Keratinocyte (primary cell): ENCODE data around the gene MSRB1. TPM values are rescaled to one million over a fixed set of nuclear protein-coding genes. Genes with fewer than 3 reads are reported as not detected.

ENCODE experiments used
- DNase-seq: peaks from one replicate; pipeline ENCODE4 v3.0.0-alpha.2; 2011; ENCODE audit warnings: low read depth, missing footprints, low spot score
- FAIRE-seq: peaks from 2 replicates; lab custom pipeline; 2011; peaks lifted over from hg19 to GRCh38; lab: Jason Lieb, UNC
- H2AFZ ChIP-seq: 2 replicates; pipeline ENCODE4 v1.6.0; 2012; ENCODE audit warnings: low read length, control low read depth, inconsistent platforms; ENCODE audit not compliant: control insufficient read depth
- H3K27ac ChIP-seq: 2 replicates; pipeline ENCODE4 v1.5.1; 2011; ENCODE audit warnings: low read length; ENCODE audit not compliant: control insufficient read depth, insufficient read depth
- H3K27me3 ChIP-seq: 3 replicates; pipeline ENCODE4 v1.6.0; 2011; ENCODE audit warnings: low read length; ENCODE audit not compliant: control insufficient read depth, insufficient read depth; ENCODE audit errors: extremely low read depth
- H3K36me3 ChIP-seq, 2 experiments: 2 replicates in 1 of 2; 3 replicates in 1 of 2; pipeline ENCODE4 v1.5.1; 2011; ENCODE audit warnings: low read length in 2 of 2, mild to moderate bottlenecking in 1 of 2; ENCODE audit not compliant: control insufficient read depth in 2 of 2, insufficient read depth in 2 of 2; ENCODE audit errors: extremely low read depth in 1 of 2
- H3K4me1 ChIP-seq: 3 replicates; pipeline ENCODE4 v1.5.1; 2011; ENCODE audit warnings: low read length; ENCODE audit not compliant: control insufficient read depth, insufficient read depth; ENCODE audit errors: extremely low read depth
- H3K4me2 ChIP-seq: 3 replicates; pipeline ENCODE4 v1.6.0; 2011; ENCODE audit warnings: low read depth, low read length; ENCODE audit not compliant: control insufficient read depth, insufficient read depth; ENCODE audit errors: extremely low read depth
- H3K4me3 ChIP-seq, 3 experiments: fragments of 200-600 bp in 1 of 3; sonication (generic) in 1 of 3; 2 replicates in 2 of 3; 3 replicates in 1 of 3; pipeline ENCODE4 v1.5.1; 2011 to 2016; ENCODE audit warnings: low read length in 3 of 3, mild to moderate bottlenecking in 3 of 3, control low read depth in 2 of 3, inconsistent platforms in 1 of 3, low read depth in 1 of 3, mixed read lengths in 1 of 3, mixed run types in 1 of 3, moderate library complexity in 1 of 3; ENCODE audit not compliant: control insufficient read depth in 2 of 3, insufficient read depth in 2 of 3; ENCODE audit errors: extremely low read depth in 1 of 3
- H3K79me2 ChIP-seq: 2 replicates; pipeline ENCODE4 v1.6.0; 2012; ENCODE audit warnings: low read length; ENCODE audit not compliant: control insufficient read depth, insufficient read depth
- H3K9ac ChIP-seq: 3 replicates; pipeline ENCODE4 v1.6.0; 2011; ENCODE audit warnings: low read length; ENCODE audit not compliant: control insufficient read depth, insufficient read depth; ENCODE audit errors: extremely low read depth
- H3K9me1 ChIP-seq: 3 replicates; pipeline ENCODE4 v1.6.0; 2011; ENCODE audit warnings: low read length; ENCODE audit not compliant: control insufficient read depth, insufficient read depth; ENCODE audit errors: extremely low read depth
- H3K9me3 ChIP-seq: 2 replicates; pipeline ENCODE4 v1.5.1; 2012; ENCODE audit warnings: low read depth, low read length; ENCODE audit not compliant: control insufficient read depth
- H4K20me1 ChIP-seq: 3 replicates; pipeline ENCODE4 v1.6.0; 2011; ENCODE audit warnings: low read length; ENCODE audit not compliant: control insufficient read depth, insufficient read depth; ENCODE audit errors: extremely low read depth
- CTCF ChIP-seq, 3 experiments: IDR thresholded peaks in 1 of 3; conservative IDR thresholded peaks in 1 of 3; optimal IDR thresholded peaks in 1 of 3; 2 replicates in 2 of 3; 3 replicates in 1 of 3; pipeline versions ENCODE3 to v1.5.1; 2011; ENCODE audit warnings: low read length in 3 of 3, mild to moderate bottlenecking in 3 of 3, moderate library complexity in 2 of 3, control low read depth in 1 of 3, inconsistent platforms in 1 of 3; ENCODE audit not compliant: insufficient read depth in 2 of 3; ENCODE audit errors: extremely low read depth in 1 of 3
- EZH2 ChIP-seq: IDR thresholded peaks from one replicate; pipeline ENCODE4 v1.6.1; 2012; ENCODE audit warnings: inconsistent platforms, mild to moderate bottlenecking, low read length, moderate library complexity
- dilution Hi-C: fragments of 300-500 bp; cut with MboI; formaldehyde crosslinking; loops from one replicate; pipeline ENCODE4 v1.7.0; 2020; ENCODE audit warnings: low sequenced_read_pairs; ENCODE audit not compliant: extremely low pct_ligation_motif_present
- polyA plus RNA-seq, 5 experiments: library from polyadenylated mRNA; depleted of rRNA in 3 of 5; stranded (reverse) in 3 of 5; stranded (forward) in 1 of 5; unstranded in 1 of 5; fragments of >200 nt; gene quantifications; 1 replicate in 1 of 5; 2 replicates in 3 of 5; 3 replicates in 1 of 5; pipeline versions ENCODE4 v1.2.1 to v1.2.3, GENCODE V29; 2011 to 2012; ENCODE audit warnings: missing spikeins in 2 of 5, low read depth in 1 of 5, low replicate concordance in 1 of 5

MSRB1 gene
- polyA plus RNA-seq, 1 donor (not counting 4 experiments of a cell fraction or from before 2014, with no cell fraction given), result 25.2 TPM

- no peak overlapping the region for H2AFZ ChIP-seq
- H3K36me3 ChIP-seq, result no peaks in the 10 kb centered on the region
- no peaks in the 10 kb centered on the region for H3K9me1 ChIP-seq
- no peak overlapping the region for H3K4me3 ChIP-seq
- FAIRE-seq (no peak), DNase-seq (no peak)
- H3K79me2 ChIP-seq, result no peaks in the 10 kb centered on the region
- H3K9ac ChIP-seq, result no peak overlapping the region
- TF ChIP-seq EZH2 (no peak), CTCF (optimal IDR thresholded peaks at IDR 0.05 in 1 of 3, IDR thresholded peaks at IDR 0.05 in 1 of 3, conservative IDR thresholded peaks at IDR 0.05 in 1 of 3; ENCODE audit: extremely low read depth in 1 of 3, insufficient read depth in 2 of 3, low read length in 3 of 3) (no peak)
- no peak overlapping the region for H3K4me2 ChIP-seq
- no peaks in the 10 kb centered on the region for H3K9me3 ChIP-seq
- H3K27ac ChIP-seq, result no peak overlapping the region
- dilution Hi-C loops, result no loop called here
- peaks cover 10% of the 10 kb centered on the region for H3K4me1 ChIP-seq
- H3K27me3 ChIP-seq, result peaks cover 45% of the 10 kb centered on the region
- H4K20me1 ChIP-seq, result no peaks in the 10 kb centered on the region
Observed at GRCh38 chr16:1912215-1912543, 30.8 kb downstream of the MSRB1 start.

GRCh38 chr16:1911467-1912214 is 31.4 kb downstream of the MSRB1 start:
- H3K4me1 ChIP-seq, result peaks cover 10% of the 10 kb centered on the region
- no peaks in the 10 kb centered on the region for H3K9me3 ChIP-seq
- H4K20me1 ChIP-seq, result no peaks in the 10 kb centered on the region
- no peaks in the 10 kb centered on the region for H3K79me2 ChIP-seq
- dilution Hi-C loops, result no loop called here
- no peak overlapping the region for H3K9ac ChIP-seq
- H2AFZ ChIP-seq, result no peak overlapping the region
- H3K9me1 ChIP-seq, result no peaks in the 10 kb centered on the region
- DNase-seq (no peak), FAIRE-seq (no peak)
- H3K4me3 ChIP-seq, result no peak overlapping the region
- peaks cover 44% of the 10 kb centered on the region for H3K27me3 ChIP-seq
- TF ChIP-seq CTCF (optimal IDR thresholded peaks at IDR 0.05 in 1 of 3, IDR thresholded peaks at IDR 0.05 in 1 of 3, conservative IDR thresholded peaks at IDR 0.05 in 1 of 3; ENCODE audit: extremely low read depth in 1 of 3, insufficient read depth in 2 of 3, low read length in 3 of 3) (no peak), EZH2 (no peak)
- H3K27ac ChIP-seq, result no peak overlapping the region
- no peaks in the 10 kb centered on the region for H3K36me3 ChIP-seq
- H3K4me2 ChIP-seq, result no peak overlapping the region
